Measurements from ENCODE around the gene CARNS1. TPM values are rescaled to one million over a fixed set of nuclear protein-coding genes. Genes with fewer than 3 reads are reported as not detected.

The CARNS1 gene
- total RNA-seq, 4 donors from 2014 or later: 0.21 to 0.94 (median 0.74) TPM

DNA sequence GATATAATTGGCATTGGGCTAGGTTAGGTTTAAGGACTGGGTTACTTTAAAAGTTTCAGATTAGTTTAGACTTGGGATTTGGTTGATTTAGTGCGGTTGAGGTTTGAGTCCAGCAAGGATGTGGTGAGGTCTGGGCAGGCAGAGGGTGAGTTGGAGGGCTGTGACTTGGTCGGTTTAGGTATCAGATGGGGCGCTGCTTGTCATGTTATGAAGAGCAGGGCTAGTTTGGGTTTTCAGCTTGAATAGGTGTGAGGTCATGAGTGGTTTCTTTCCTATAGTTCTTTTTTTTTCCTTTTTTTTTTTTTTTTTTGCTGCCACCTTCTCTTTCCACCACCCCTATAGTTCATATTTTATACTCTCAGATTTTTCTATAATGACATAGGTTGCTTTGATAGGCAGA lies 46.9 kb upstream of the CARNS1 start:
- Histone ChIP-seq H3K4me3 (no peak overlapping the region), H3K4me1 (peaks cover 81% of the 10 kb centered on the region), H3K27me3 (no peaks in the 10 kb centered on the region), H3K27ac (no peak overlapping the region), H3K9me3 (no peaks in the 10 kb centered on the region), H3K36me3 (peaks cover 3% of the 10 kb centered on the region)
- no peak for DNase-seq (ENCODE audit: low spot score in 2 of 2)
- WGBS: 81% methylated on average over 3 of the region's 3 CpGs
- TF ChIP-seq POLR2A (IDR thresholded peaks at IDR 0.05): no peak

DNA sequence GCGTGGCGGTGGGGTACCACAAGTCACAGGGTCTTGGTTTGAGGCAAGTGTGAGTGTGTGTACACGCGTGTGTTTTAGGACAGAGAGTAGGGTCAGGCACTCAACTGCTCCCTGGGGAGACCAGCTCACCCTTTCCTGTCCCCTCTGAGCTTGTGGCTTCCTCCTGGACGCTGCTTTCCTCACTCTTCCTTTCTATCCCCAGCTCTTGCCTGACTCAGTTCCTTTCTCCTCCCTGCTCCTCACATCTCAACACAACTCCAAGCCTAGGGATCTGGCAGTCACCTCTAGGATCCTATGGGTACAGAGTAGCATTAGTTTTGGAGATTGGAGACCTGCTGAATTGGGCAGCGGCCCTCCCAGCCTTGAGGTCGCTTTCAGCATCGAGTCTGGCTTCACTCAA lies 46.2 kb upstream of the CARNS1 start:
- peaks cover 3% of the 10 kb centered on the region for H3K36me3 ChIP-seq
- 83% methylated on average over 8 of the region's 8 CpGs for WGBS
- H3K27me3 ChIP-seq: no peaks in the 10 kb centered on the region
- peaks cover 87% of the 10 kb centered on the region for H3K4me1 ChIP-seq
- no peak for DNase-seq (ENCODE audit: low spot score in 2 of 2)
- no peaks in the 10 kb centered on the region for H3K9me3 ChIP-seq
- H3K27ac ChIP-seq: no peak overlapping the region
- TF ChIP-seq POLR2AphosphoS5 (IDR thresholded peaks at IDR 0.05): no peak
- TF ChIP-seq POLR2A (IDR thresholded peaks at IDR 0.05): no peak
- TF ChIP-seq, protein P1, sequence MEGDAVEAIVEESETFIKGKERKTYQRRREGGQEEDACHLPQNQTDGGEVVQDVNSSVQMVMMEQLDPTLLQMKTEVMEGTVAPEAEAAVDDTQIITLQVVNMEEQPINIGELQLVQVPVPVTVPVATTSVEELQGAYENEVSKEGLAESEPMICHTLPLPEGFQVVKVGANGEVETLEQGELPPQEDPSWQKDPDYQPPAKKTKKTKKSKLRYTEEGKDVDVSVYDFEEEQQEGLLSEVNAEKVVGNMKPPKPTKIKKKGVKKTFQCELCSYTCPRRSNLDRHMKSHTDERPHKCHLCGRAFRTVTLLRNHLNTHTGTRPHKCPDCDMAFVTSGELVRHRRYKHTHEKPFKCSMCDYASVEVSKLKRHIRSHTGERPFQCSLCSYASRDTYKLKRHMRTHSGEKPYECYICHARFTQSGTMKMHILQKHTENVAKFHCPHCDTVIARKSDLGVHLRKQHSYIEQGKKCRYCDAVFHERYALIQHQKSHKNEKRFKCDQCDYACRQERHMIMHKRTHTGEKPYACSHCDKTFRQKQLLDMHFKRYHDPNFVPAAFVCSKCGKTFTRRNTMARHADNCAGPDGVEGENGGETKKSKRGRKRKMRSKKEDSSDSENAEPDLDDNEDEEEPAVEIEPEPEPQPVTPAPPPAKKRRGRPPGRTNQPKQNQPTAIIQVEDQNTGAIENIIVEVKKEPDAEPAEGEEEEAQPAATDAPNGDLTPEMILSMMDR (IDR thresholded peaks at IDR 0.05): no peak
- no peak for TF ChIP-seq EP300 (IDR thresholded peaks at IDR 0.05)
- H3K4me3 ChIP-seq: no peak overlapping the region

DNA sequence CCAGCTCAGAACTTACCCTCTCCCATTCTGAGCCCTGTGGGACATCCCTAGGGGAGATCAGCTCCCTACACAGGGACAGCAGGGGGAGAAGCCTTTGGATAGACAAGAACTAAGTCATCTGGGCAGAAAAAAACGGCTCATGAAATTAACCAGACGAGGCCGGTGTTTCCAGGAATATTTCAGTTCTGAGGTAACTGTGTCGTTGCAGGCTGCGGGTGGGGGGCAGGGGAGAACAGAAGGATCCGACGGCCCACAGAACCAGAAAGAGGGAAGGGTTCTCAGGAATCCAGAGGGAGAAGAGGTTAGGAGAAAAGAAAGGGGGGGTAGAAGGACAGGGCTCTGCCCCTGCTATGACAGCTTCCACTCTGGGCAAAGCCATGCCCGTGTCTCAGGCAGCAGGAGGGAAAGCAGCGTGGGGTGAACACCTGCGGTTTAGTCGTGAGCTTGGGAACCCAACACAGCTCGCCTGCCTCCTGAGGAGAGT lies 45.6 kb upstream of the CARNS1 start:
- no peaks in the 10 kb centered on the region for H3K27me3 ChIP-seq
- WGBS: 54% methylated on average over 12 of the region's 12 CpGs
- TF ChIP-seq POLR2A (IDR thresholded peaks at IDR 0.05): no peak
- no peak for TF ChIP-seq POLR2AphosphoS5 (IDR thresholded peaks at IDR 0.05)
- TF ChIP-seq, protein P1 (IDR thresholded peaks at IDR 0.05): no peak
- TF ChIP-seq EP300 (IDR thresholded peaks at IDR 0.05): no peak
- H3K9me3 ChIP-seq: no peaks in the 10 kb centered on the region
- H3K36me3 ChIP-seq: peaks cover 3% of the 10 kb centered on the region
- no peak overlapping the region for H3K4me3 ChIP-seq
- DNase-seq (ENCODE audit: low spot score in 2 of 2): no peak
- no peak overlapping the region for H3K27ac ChIP-seq
- H3K4me1 ChIP-seq: peaks cover 89% of the 10 kb centered on the region

DNA sequence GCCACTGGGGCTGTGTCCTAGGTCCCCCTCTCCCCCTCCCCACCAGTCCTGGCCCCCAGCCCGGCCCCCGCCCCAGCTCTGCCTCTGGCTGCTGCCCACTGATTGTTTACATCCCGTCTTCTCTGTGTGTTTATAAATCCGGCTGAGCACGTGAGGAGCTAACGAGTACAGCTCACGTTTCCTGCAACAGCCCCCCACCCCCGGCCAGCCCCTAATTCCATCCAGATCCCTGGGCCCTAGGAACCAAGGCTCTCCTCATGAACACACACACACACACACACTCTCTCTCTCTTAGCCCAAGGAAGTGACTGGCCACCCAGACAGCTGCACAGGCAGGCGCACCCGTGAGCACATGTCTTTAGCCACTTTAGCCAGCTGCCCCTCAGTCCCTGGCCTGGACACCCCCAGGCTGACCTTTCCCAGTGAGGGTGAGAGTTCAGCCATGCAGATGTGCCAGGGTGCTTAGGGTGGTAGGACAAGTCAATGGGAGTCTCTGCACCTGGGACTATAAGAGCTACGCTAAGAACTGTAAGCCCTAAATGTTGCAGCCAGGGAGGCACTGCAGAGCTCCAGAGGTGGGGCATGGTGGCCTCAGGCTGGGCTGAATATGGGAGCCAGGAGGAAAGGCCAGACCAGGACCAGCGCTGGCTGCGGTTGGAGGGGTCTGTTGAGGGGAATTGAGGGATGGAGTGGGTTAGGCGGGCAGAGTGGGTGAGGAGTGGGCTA lies 45.0 kb upstream of the CARNS1 start:
- DNase-seq (ENCODE audit: low spot score in 2 of 2): no peak
- Histone ChIP-seq H3K36me3 (peaks cover 3% of the 10 kb centered on the region), H3K4me3 (no peak overlapping the region), H3K27me3 (no peaks in the 10 kb centered on the region), H3K27ac (peak overlapping the region; percentile 18), H3K4me1 (peaks cover 93% of the 10 kb centered on the region), H3K9me3 (no peaks in the 10 kb centered on the region)
- TF ChIP-seq POLR2A (IDR thresholded peaks at IDR 0.05) (no peak), EP300 (IDR thresholded peaks at IDR 0.05) (no peak), POLR2AphosphoS5 (IDR thresholded peaks at IDR 0.05) (no peak)
- TF ChIP-seq, protein P1 (IDR thresholded peaks at IDR 0.05): no peak
- WGBS: 57% methylated on average over 13 of the region's 14 CpGs

DNA sequence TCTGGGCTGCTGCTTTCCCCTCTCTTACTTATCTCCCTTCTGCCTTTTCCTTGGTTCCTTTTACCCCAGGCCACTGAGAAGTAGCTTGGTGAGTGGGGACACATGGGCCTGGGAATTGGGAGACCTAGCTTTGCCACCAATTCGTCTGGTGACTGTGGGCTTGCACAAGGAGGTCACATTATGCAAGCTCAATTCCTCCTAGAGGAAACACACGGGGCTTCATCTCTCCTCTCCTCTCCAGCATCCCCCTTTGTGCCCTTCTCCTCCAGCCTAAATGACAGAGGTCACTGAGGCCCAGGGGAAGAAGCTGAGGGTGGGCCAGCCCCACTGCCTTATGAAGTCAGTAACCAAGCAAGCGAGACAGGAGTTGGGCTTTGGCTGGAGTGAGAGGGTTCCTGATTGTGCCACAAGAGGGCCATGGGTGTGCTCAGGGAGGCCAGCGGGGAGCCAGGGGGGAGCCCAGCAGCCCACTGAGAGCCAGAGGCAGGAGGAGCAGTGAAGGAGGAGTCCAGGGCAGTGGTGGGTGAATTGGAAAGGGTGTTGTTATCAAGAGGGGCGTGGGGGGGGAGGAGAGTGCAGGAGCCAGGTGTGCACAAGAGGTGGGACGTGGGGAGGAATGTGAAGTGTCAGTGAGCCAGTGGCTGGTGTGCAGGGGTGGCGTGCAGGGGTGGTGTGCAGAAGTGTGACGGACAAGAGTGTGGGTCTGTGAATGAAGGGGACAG lies 44.1 kb upstream of the CARNS1 start:
- no peak for DNase-seq (ENCODE audit: low spot score in 2 of 2)
- no peaks in the 10 kb centered on the region for H3K27me3 ChIP-seq
- H3K27ac ChIP-seq: peak overlapping the region; percentile 18
- TF ChIP-seq, protein P1 (IDR thresholded peaks at IDR 0.05): peak; percentile 17 to 51
- TF ChIP-seq POLR2AphosphoS5 (IDR thresholded peaks at IDR 0.05) (no peak), EP300 (IDR thresholded peaks at IDR 0.05) (no peak), POLR2A (IDR thresholded peaks at IDR 0.05) (no peak)
- H3K9me3 ChIP-seq: no peaks in the 10 kb centered on the region
- H3K4me1 ChIP-seq: peaks cover 92% of the 10 kb centered on the region
- no peaks in the 10 kb centered on the region for H3K36me3 ChIP-seq
- WGBS: 44% methylated on average over 8 of the region's 8 CpGs
- H3K4me3 ChIP-seq: peak overlapping the region; percentile 93
